Stimulated activated CD4-positive, alpha-beta T cell treated with anti-CD3 and anti-CD28 coated beads, Interleukin-2, amount 100 ng/mL, for 48 hours (primary cell): Measurements from ENCODE around the gene YTHDF2.

Experiments
- DNase-seq, 2 donors: peaks; one replicate each; pipeline ENCODE4 v3.0.0-alpha.2; 2020

Gene YTHDF2

GRCh38 chr1:28803662-28804061 is 66.9 kb downstream of the YTHDF2 start:
- no peak for DNase-seq

- DNase-seq = no peak
These were observed 67.3 kb downstream of the YTHDF2 start for GRCh38 chr1:28804071-28804470.

- no peak for DNase-seq
These were observed 70.3 kb downstream of the YTHDF2 start for GRCh38 chr1:28807046-28807445.

- no peak for DNase-seq
These were observed 71.2 kb downstream of the YTHDF2 start for GRCh38 chr1:28807986-28808385.

GRCh38 chr1:28811369-28811765 is 74.6 kb downstream of the YTHDF2 start:
- no peak for DNase-seq

GRCh38 chr1:28811766-28812668 is 75.3 kb downstream of the YTHDF2 start, which contains the start of gene OPRD1:
TSS of gene OPRD1 (plus strand) at chr1:28812170. CDS start at chr1:28812384, 214 bp downstream.
- no peak for DNase-seq

- no peak for DNase-seq
These were observed 76.1 kb downstream of the YTHDF2 start for GRCh38 chr1:28812669-28813468.

- no peak for DNase-seq
These were observed 77.3 kb downstream of the YTHDF2 start for GRCh38 chr1:28813931-28814465.

GRCh38 chr1:28815533-28816185 is 78.9 kb downstream of the YTHDF2 start:
- no peak for DNase-seq

GRCh38 chr1:28817133-28817532 is 80.4 kb downstream of the YTHDF2 start:
- DNase-seq = no peak

GRCh38 chr1:28819020-28819419 is 82.3 kb downstream of the YTHDF2 start:
- DNase-seq = no peak
